ACC112 (cell line): ENCODE data around the gene ZDHHC21.
A peak's percentile ranks its signal among the peaks of the same experiment; 100 is the strongest.
"Not testable (repeated sequence)": the region's sequence is repeated elsewhere in the genome, so short reads cannot be mapped to it uniquely, and the experiment has no call there.

Experiments used
- H2AFZ ChIP-seq: fragments of 200-600 bp; sonication (generic); one replicate; pipeline ENCODE4 v1.6.0; 2017; ENCODE audit warnings: antibody characterized with exemption, low read length; ENCODE audit not compliant: unreplicated experiment
- H3K27ac ChIP-seq: fragments of 200-600 bp; sonication (generic); 2 replicates; pipeline ENCODE4 v1.5.1; 2014; ENCODE audit warnings: low read depth, mild to moderate bottlenecking, antibody characterized with exemption, low read length, moderate library complexity
- H3K27me3 ChIP-seq: fragments of 200-600 bp; sonication (generic); 2 replicates; pipeline ENCODE4 v1.6.1; 2014; ENCODE audit warnings: mild to moderate bottlenecking, antibody characterized with exemption, low read length, moderate library complexity, mixed read lengths; ENCODE audit not compliant: insufficient read depth
- H3K36me3 ChIP-seq: fragments of 200-600 bp; sonication (generic); 2 replicates; pipeline ENCODE4 v1.6.1; 2016; ENCODE audit warnings: mild to moderate bottlenecking, antibody characterized with exemption, low read length, moderate library complexity, mixed read lengths; ENCODE audit not compliant: insufficient read depth
- H3K4me1 ChIP-seq: fragments of 200-600 bp; sonication (generic); one replicate; pipeline ENCODE4 v1.6.1; 2016; ENCODE audit warnings: low read length, mixed read lengths; ENCODE audit not compliant: insufficient read depth, unreplicated experiment, control insufficient read depth
- H3K4me3 ChIP-seq: fragments of 200-600 bp; sonication (generic); 2 replicates; pipeline ENCODE4 v1.5.1; 2014; ENCODE audit warnings: mild to moderate bottlenecking, low read depth, low read length
- H3K79me2 ChIP-seq: fragments of 200-600 bp; sonication (generic); one replicate; pipeline ENCODE4 v1.6.0; 2016; ENCODE audit warnings: low read length; ENCODE audit not compliant: control insufficient read depth, unreplicated experiment, insufficient read depth

Gene ZDHHC21

DNA sequence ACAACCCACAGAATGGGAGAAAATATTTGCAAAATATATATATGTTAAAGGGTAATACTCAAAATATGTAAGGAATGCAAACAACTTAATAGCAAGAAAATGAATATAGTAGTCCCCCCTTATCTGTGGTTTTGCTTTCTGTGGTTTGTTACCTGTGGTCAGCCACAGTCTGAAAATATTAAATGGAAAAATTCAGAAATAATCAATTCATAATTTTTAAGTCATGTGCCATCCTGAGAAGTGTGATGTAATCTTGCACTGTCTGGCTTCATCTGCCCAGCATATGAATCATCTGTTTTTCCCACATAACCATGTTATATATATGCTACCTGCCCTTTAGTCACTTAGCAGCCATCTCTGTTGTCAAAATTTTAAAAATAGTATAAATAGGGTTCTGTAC, 17.6 kb upstream of the ZDHHC21 start:
- Histone ChIP-seq H3K36me3 (no peaks in the 10 kb centered on the region), H3K27me3 (peaks cover 13% of the 10 kb centered on the region), H3K79me2 (no peaks in the 10 kb centered on the region), H2AFZ (no peak overlapping the region), H3K4me3 (no peak overlapping the region), H3K27ac (no peak overlapping the region), H3K4me1 (no peaks in the 10 kb centered on the region)

GRCh38 chr9:14706530-14707140, 13.4 kb upstream of the ZDHHC21 start:
- H3K36me3 ChIP-seq = no peaks in the 10 kb centered on the region; the same call in 1 of the 2 replicates
- no peak overlapping the region for H3K4me3 ChIP-seq
- peaks cover 26% of the 10 kb centered on the region for H3K27me3 ChIP-seq
- H2AFZ ChIP-seq = no peak overlapping the region
- H3K27ac ChIP-seq = no peak overlapping the region
- no peaks in the 10 kb centered on the region for H3K79me2 ChIP-seq
- no peaks in the 10 kb centered on the region for H3K4me1 ChIP-seq

DNA sequence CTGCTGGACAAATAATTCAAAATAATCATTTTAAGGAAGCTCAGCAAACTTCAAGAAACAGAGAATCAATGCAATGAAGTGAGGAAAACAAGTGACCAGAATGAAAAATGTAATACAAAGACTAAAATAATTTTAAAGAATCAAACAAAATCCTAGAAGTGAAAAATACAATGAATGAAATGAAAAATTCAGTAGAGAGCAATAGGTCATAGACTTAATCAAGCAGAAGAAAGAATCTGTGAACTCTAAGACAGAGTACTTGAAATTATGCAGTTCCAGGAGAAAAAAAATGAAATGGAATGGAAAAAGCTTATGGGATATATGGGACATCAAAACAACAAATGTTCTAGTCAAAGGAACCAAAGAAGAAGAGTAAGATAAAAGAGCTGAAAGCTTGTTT, 11.8 kb upstream of the ZDHHC21 start:
- no peaks in the 10 kb centered on the region; the same call in 1 of the 2 replicates for H3K36me3 ChIP-seq
- no peaks in the 10 kb centered on the region for H3K79me2 ChIP-seq
- H3K4me1 ChIP-seq = no peaks in the 10 kb centered on the region
- no peak overlapping the region for H3K27ac ChIP-seq
- no peak overlapping the region for H2AFZ ChIP-seq
- no peak overlapping the region for H3K4me3 ChIP-seq
- peaks cover 42% of the 10 kb centered on the region for H3K27me3 ChIP-seq

- Histone ChIP-seq H3K27me3 (peaks cover 49% of the 10 kb centered on the region), H3K27ac (no peak overlapping the region), H2AFZ (no peak overlapping the region), H3K36me3 (no peaks in the 10 kb centered on the region; the same call in 1 of the 2 replicates), H3K4me3 (no peak overlapping the region), H3K79me2 (no peaks in the 10 kb centered on the region), H3K4me1 (no peaks in the 10 kb centered on the region)
Measured at GRCh38 chr9:14704281-14704680, 11.0 kb upstream of the ZDHHC21 start.

DNA sequence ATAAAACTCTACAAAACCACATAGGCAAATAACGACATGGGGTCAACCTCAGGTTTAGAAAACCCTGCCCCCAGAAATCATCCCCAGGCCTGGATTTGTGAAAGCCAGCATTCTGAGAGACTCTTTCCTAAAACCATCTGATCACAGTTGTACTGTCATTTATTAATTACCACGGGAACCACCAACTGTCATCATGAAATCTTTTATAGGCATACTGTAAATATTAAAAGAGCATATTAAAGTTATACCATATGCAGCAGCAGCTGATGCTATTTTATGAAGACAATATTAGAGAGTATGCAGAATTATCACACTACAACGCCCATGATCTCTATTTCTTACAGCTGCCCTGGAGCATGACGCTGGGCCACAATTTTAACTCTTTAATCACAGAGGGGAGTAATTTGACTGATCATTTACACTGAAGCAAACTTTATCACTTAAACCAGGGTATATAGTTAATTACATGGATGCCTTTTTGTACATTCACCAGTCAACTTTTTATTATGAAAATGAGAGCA, 9.0 kb upstream of the ZDHHC21 start:
- Histone ChIP-seq H3K79me2 (no peaks in the 10 kb centered on the region), H2AFZ (no peak overlapping the region), H3K27ac (no peak overlapping the region), H3K27me3 (peaks cover 57% of the 10 kb centered on the region), H3K36me3 (no peaks in the 10 kb centered on the region; the same call in 1 of the 2 replicates), H3K4me3 (no peak overlapping the region), H3K4me1 (no peaks in the 10 kb centered on the region)

DNA sequence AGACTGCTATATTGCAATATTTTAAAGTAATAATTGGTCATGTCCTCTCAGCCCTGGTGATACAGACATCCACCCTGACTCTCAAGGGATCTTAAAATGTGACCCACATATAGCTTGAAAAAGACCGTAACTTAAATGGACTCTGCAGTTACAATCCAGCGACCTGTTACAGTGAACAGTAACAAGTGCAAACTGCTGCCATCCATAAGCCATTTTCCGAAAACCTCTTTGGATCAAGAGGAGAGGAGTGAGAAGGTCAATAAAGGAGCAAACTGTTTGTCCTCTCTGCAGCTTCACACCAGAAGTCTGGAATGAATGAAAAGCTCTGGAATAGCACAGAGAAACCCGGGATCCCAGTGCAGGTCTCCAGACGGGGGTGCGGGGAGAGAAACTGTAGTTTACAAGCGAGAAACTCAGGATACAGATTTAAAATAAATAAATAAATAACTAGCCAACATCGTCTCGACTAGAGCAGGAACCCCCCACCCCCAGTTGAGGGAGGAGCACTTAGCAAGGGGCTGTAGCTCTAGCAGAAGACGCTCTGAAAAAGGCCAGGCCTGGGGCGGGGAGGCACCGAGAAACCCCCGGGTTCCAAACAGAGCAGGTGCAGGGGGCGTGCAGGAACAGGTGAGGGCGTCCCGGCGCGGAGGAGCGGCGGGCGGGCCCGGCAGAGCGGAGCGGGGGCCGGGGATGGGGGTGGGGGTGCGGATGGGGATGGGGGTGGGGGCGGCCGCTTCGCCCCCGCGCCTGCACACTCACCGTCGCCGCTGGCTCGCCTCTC, 572 bp downstream of the ZDHHC21 start:
- Histone ChIP-seq H3K36me3 (peaks cover 7% of the 10 kb centered on the region; the same call in 1 of the 2 replicates), H3K4me3 (peak overlapping the region; percentile 78), H3K27ac (no peak overlapping the region), H3K79me2 (peaks cover 20% of the 10 kb centered on the region), H3K27me3 (peaks cover 28% of the 10 kb centered on the region), H2AFZ (peak overlapping the region; percentile 63), H3K4me1 (peaks cover 29% of the 10 kb centered on the region)

GRCh38 chr9:14690948-14691730, 2.1 kb downstream of the ZDHHC21 start:
- Histone ChIP-seq H2AFZ (no peak overlapping the region), H3K4me1 (peaks cover 44% of the 10 kb centered on the region), H3K4me3 (peak overlapping the region; percentile 24), H3K27ac (no peak overlapping the region), H3K36me3 (peaks cover 7% of the 10 kb centered on the region; the same call in 1 of the 2 replicates), H3K27me3 (peaks cover 14% of the 10 kb centered on the region), H3K79me2 (peaks cover 20% of the 10 kb centered on the region)

DNA sequence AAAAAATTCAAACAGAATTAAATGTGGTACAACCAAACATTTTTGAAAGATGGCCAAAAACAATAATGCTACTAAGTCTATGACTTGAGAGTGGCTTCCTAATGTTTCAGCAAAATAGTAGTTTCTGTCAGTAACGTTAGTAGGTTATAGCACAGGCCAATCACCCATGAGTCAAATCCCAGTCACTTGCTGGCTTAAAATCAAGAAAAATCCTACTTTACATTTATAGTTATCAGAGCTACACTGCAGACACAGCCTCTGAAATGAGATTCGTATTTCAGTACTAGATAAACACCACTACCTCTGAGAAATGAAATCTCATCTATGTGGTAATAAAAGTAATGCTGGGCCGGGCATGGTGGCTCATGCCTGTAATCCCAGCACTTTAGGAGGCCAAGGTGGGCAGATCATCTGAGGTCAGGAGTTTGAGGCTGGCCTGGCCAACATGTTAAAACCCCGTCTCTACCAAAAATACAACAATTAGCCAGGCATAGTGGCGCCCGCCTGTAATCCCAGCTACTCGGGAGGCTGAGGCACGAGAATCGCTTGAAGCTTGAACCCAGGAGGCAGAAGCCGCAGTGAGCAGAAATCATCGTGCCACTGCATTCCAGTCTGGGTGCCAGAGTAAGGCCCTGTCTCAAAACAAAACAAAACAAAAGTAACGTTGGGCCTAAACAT, 6.1 kb downstream of the ZDHHC21 start:
- Histone ChIP-seq H3K79me2 (peaks cover 16% of the 10 kb centered on the region), H3K27me3 (no peaks in the 10 kb centered on the region), H3K4me1 (peaks cover 41% of the 10 kb centered on the region), H2AFZ (no peak overlapping the region), H3K4me3 (0 out of 2 replicates have a peak overlapping the region, but pooled peaks have one; percentile 8), H3K36me3 (peaks cover 7% of the 10 kb centered on the region; the same call in 1 of the 2 replicates), H3K27ac (peak overlapping the region; percentile 69)

DNA sequence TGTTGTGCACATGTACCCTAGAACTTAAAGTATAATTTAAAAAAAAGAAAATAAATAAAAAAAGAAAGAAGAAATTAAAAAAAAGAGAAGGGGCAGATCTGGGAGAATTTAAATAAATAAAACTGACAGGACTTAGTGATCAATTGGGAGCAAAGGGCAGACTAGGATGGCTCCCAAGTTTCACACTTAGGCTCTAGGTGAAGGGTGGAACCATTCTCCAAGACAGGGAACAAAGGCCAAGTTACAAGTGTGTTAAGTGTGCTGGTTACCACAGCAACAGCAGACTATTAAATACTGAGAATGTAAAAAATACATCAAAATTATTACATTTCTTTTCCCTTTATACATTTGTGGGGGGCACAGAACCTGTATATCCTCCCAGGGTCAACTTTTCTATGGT, 7.1 kb downstream of the ZDHHC21 start:
- Histone ChIP-seq H3K4me3 (no peak overlapping the region), H3K4me1 (peaks cover 31% of the 10 kb centered on the region), H3K27ac (peak overlapping the region; percentile 69), H3K36me3 (peaks cover 7% of the 10 kb centered on the region; the same call in 1 of the 2 replicates), H3K79me2 (peaks cover 15% of the 10 kb centered on the region), H3K27me3 (no peaks in the 10 kb centered on the region), H2AFZ (no peak overlapping the region)

GRCh38 chr9:14682616-14683015, 10.6 kb downstream of the ZDHHC21 start:
- not testable (repeated sequence) for H3K4me3 ChIP-seq, H3K36me3 ChIP-seq, H3K27ac ChIP-seq, H2AFZ ChIP-seq, H3K27me3 ChIP-seq, H3K79me2 ChIP-seq
- H3K4me1 ChIP-seq = peaks cover 15% of the 10 kb centered on the region
